Measurements from ENCODE around the gene AP1S3.

DNA sequence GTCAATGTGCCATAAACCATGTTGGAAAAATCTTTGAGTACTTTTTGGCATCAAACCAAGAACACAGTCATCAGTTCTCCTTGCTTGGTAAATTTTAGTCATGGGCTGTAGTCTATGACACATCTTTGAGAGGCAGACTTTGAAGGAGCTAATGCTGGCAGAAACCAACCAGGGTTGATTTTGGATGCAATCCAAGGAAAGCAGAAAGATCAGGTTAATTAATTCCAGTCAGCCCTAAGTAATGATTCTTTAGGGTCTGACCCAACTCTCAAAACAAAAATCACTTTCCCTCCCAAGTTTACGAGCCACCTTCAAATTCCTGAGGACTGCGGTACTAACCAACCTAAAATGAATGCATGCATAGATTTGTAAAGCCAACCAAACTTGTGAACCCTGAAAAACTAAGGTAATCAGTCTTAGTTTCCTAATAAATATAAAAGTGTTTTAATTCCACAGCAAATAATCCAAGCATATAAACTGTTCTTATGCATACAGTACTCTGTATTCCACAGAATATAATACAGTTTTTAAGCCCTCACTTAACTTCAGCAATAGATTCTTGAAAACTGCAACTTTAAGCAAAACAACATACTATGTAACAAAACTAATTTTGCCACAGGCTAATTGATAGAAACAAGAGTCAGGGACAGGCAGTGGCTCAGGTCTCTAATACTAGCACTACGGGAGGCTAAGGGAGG, 22.0 kb downstream of the AP1S3 start:
- TF ChIP-seq, protein P1, sequence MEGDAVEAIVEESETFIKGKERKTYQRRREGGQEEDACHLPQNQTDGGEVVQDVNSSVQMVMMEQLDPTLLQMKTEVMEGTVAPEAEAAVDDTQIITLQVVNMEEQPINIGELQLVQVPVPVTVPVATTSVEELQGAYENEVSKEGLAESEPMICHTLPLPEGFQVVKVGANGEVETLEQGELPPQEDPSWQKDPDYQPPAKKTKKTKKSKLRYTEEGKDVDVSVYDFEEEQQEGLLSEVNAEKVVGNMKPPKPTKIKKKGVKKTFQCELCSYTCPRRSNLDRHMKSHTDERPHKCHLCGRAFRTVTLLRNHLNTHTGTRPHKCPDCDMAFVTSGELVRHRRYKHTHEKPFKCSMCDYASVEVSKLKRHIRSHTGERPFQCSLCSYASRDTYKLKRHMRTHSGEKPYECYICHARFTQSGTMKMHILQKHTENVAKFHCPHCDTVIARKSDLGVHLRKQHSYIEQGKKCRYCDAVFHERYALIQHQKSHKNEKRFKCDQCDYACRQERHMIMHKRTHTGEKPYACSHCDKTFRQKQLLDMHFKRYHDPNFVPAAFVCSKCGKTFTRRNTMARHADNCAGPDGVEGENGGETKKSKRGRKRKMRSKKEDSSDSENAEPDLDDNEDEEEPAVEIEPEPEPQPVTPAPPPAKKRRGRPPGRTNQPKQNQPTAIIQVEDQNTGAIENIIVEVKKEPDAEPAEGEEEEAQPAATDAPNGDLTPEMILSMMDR (conservative IDR thresholded peaks at IDR 0.05; ENCODE audit: low read depth, low read length) = no peak
- TF ChIP-seq BHLHE40 (IDR thresholded peaks at IDR 0.05; ENCODE audit: low read depth, low read length) (no peak), POLR2A (IDR thresholded peaks at IDR 0.05; ENCODE audit: low read depth, low read length) (no peak), RAD21 (IDR thresholded peaks at IDR 0.05; ENCODE audit: low read length) (no peak), RCOR1 (IDR thresholded peaks at IDR 0.05; ENCODE audit: insufficient replicate concordance, low read length) (no peak)
- TF ChIP-seq, protein P2, sequence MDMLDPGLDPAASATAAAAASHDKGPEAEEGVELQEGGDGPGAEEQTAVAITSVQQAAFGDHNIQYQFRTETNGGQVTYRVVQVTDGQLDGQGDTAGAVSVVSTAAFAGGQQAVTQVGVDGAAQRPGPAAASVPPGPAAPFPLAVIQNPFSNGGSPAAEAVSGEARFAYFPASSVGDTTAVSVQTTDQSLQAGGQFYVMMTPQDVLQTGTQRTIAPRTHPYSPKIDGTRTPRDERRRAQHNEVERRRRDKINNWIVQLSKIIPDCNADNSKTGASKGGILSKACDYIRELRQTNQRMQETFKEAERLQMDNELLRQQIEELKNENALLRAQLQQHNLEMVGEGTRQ (IDR thresholded peaks at IDR 0.05; ENCODE audit: low read depth, low read length) = no peak

Data from IMR-90 (cell line).